HL-60/S4 treated with phorbol 12-myristate 13-acetate at 8.2 ng/mL for 4 days and 3 days (cell line): ENCODE data around the gene CLEC11A.

Experiments
- in situ Hi-C: fragments of 300-500 bp; cut with MboI; formaldehyde crosslinking; loops from 2 replicates; pipeline ENCODE4 v1.15.0; 2022; ENCODE audit warnings: low sequenced_read_pairs

The CLEC11A gene, protein sequence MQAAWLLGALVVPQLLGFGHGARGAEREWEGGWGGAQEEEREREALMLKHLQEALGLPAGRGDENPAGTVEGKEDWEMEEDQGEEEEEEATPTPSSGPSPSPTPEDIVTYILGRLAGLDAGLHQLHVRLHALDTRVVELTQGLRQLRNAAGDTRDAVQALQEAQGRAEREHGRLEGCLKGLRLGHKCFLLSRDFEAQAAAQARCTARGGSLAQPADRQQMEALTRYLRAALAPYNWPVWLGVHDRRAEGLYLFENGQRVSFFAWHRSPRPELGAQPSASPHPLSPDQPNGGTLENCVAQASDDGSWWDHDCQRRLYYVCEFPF

DNA sequence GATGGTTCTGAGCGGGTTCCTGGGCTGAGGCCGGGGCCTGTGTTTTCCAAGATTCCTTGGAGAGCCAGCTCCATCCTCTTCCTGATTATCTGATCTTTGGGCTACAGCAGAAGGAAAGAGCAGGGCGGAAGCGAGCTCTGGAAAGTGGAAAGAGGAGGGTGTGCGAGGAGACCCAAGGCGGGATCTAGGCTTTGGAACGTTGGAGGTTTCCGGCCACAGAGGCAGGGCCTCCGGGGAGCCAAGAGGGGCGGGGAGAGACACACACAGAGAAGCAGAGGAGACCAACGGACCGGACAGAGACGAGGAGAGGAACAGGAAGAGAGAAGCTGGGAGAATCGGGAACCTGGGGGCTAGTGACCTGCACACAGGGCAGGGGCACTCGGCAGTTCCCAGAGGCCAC, at the start of gene CLEC11A:
CLEC11A (plus strand) TSS at position 296 of the 400 bp plus-strand sequence. CDS start 162 bp downstream, outside the sequence.
- in situ Hi-C loops: no loop called here

- in situ Hi-C loops: no loop called here
Observed at GRCh38 chr19:50676625-50677197, 46.5 kb upstream of the CLEC11A start.

GRCh38 chr19:50677636-50678035, 45.5 kb upstream of the CLEC11A start:
- in situ Hi-C loops: no loop called here

DNA sequence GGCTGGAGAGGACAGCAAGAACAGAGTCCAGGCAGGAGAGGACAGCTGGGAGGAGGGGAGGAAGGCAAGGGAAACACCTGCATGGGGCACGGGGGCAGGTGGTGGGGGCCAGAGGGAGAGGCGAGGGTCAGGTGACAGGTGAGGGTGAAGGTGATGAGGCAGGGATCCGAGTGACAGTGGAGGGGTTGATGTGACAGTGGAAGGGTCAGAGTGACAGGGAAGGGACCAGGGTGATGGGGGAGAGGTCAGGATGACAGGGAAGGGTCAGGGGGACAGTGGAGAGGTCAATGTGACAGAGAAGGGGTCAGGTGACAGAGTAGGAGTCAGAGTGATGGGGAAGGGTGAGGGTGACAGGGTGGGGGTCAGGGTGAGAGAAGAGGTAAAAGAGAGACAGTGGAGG, 44.8 kb upstream of the CLEC11A start:
- in situ Hi-C loops: no loop called here

DNA sequence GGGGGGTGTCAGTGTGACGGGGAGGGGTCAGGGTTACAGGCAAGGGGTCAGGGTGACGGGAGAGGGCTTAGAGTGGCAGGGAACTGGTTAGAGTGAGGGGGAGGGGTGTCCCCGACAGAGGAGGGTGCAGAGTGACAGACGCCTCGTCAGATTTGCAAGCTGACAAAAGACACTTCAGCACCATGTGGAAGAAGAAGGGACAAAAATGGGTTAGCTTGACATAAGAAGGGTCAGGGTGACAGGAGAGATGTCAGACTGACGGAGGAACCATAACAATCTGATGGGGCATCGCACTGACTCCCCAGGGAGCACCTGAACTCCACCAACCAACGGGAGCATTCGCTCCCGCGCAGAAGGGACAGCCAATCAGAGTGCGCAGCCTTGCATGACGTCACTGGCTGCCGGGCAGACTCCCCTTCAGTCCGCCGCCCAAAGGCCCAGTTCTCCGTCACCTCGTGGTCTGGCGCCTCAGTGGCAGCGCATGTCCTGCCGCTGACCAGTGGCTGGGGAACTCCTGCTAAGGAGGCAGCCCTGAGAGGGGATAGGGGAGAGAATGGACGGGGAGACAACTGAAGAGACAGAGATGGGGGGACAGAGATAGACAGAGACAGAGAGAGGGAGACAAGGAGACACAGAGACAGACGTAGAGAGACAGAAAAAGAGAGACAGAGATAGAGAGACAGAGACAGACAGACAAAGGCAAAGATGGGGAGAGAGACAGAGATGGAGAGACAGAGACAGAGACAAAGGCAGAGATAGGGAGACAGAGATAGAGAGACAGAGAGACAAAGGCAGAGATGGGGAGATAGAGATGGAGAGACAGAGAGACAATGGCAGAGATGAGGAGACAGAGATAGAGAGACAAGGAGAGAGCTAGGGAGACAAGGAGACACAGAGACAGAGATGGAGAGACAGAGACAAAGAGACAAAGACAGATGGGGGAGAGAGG, 43.7 kb upstream of the CLEC11A start:
- in situ Hi-C loops: no loop called here

DNA sequence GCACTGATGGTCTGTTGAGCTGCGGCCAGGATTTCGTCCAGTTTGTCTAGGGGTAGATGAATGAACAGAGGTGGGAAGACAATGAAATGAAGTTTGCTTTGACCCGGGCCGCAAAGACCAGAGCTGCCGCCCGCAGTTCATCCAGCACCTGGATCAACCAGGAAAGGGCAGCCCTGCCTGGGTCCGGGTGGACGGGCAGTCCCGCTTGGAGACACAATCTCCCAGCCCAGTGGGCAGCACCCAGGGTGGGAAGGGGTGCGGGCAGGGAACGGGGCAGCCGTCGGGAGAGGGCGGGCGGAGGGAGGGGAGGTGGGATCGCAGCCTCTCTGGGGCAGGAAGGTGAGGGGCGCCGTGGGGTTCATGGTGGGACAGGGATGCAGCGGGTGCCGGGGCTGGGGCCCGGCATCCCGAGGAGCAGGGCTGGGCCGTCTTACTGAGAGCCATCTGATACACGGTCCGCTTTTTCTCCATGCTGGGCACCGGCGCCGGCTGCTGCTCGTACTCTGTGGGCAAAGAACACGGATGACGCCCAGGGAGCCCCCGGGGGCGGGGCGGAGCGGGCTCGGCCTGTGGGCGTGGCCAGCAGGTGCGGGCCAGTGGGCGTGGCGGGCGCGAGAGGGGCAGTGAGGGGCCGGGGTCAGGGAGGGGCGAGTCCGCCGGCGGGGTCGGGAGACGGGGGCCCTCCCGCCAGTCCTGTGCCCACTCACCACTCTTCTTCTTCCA, 36.7 kb upstream of the CLEC11A start:
- in situ Hi-C loops: no loop called here

- in situ Hi-C loops: no loop called here
Observed at GRCh38 chr19:50688766-50689165, 34.4 kb upstream of the CLEC11A start.

- in situ Hi-C loops: no loop called here
Observed at GRCh38 chr19:50690439-50690838, 32.7 kb upstream of the CLEC11A start.

- in situ Hi-C loops: no loop called here
Observed at GRCh38 chr19:50693064-50693975, 29.8 kb upstream of the CLEC11A start.

DNA sequence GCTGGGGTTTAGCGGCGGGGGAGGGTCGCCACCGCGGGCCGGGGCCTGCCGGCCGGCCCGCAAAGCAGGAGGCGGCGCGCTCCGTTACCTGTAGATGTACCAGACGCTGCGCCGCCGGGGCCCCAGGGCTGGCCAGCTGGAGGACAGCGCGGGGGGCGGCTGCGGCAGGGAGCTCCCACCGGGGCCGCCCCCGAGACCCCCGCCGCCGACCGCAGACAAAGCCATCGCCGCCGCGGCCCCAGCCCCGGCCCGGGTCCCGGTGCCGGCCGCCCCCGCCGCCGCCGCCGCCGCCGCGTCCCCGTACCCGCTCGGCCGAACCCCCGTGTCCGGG, 28.4 kb upstream of the CLEC11A start:
- in situ Hi-C loops: no loop called here

- in situ Hi-C loops: no loop called here
Observed at GRCh38 chr19:50695251-50696093, 27.7 kb upstream of the CLEC11A start.

DNA sequence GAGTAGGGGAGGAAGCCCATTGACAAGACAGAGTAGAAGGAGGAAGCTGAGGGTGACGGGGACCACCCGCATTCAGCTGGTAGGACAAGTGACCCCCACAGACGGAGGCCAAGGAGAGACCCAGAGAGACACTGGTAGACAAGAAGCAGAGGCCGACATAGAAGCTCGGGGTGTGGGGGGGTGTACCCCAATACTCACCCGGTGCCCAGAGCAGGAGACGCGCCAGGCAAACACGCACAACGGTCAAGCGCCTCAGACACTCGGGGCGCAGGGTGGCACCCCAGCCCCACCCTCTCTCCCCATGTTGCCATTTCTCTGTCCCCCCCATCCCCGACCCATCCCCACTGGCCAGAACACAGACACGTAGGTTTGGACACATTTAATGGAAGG, 27.1 kb upstream of the CLEC11A start:
- in situ Hi-C loops: no loop called here

DNA sequence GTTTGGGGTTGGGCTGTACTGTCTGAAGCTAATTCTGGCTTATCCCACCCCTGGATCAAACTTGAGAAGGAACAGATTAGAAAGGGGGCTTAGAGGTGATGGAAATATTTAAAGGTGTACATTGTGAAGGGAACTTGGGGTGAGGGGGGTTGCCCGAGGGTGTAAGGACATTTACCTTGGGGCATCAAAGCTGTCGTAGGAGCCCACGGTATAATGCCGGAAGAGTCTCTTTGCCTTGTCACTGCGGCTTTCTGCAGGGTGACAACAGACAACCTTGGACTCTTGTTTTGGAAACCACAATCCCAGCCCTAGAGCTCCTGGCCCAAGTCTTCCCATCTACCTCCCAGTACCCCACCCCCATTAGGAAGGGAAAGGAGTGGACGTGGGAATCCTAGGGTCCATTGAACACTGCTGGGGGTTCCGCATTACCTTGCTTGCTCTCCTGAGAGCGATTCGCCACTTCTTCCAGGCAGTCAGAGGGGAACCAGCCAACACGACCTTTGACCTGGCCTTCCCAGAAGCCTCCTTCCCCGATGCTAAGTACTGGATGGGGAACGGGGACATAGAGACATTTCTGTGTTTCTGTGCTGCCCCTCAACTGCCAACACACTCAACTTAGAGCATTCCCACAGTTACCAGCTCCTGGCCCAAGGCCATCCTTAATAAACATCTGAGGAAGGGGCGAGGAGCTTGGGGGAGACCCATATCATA, 25.6 kb upstream of the CLEC11A start:
- in situ Hi-C loops: no loop called here

GRCh38 chr19:50701367-50701985, 21.7 kb upstream of the CLEC11A start:
- in situ Hi-C loops: no loop called here

DNA sequence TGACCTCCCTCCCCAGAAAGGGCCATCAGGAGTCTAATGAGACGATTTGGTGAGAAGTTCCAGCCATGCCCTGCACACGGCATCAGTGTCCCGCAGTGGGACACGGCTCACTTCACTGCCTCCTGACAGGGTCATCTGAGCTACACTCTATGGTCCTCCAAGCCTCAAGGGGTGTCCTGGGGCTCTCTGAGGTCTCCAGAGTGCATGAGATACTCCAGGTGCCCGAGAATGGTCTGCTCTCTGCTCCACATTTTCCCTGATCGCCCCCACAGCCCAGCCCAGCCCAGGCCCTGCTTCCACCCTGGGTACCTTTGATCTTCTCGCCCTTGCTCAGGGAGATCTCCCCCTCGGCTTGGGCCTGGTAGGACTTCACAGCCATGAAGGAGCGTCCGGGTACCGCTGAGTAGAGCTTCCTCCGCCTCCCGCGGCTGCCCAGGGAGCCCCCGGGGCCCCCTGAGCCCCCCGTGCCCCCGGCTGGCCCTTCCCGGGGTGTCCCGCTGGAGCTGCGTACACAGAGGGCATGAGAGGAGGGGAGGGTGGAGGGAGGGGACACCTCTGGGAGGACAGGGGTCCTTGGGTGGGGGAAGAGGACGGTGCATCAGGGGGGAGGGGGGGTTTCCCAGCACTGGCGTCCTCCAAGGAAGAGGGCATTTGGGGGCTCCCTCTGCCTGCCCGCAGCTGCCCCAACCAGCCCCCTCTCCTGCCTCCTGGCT, 20.9 kb upstream of the CLEC11A start:
- in situ Hi-C loops: no loop called here

- in situ Hi-C loops: no loop called here
Observed at GRCh38 chr19:50702871-50703829, 20.0 kb upstream of the CLEC11A start.
